ENCODE results near the gene DOC2A. TPM values are rescaled to one million over a fixed set of nuclear protein-coding genes. Genes with fewer than 3 reads are reported as not detected.

The DOC2A gene
- total RNA-seq, 2 donors from 2014 or later, result 0.16 TPM; not detected in 1

GRCh38 chr16:30033270-30033669 lies 22.4 kb upstream of the DOC2A start:
- no peaks in the 10 kb centered on the region for H3K9me3 ChIP-seq (ENCODE audit: control insufficient read depth, low read length, poor library complexity, severe bottlenecking)
- Mint-ChIP-seq H3K4me1 (peaks cover 8% of the 10 kb centered on the region), H3K36me3 (ENCODE audit: low read depth) (peaks cover 2% of the 10 kb centered on the region), H3K27ac (no peak overlapping the region), H3K4me3 (no peak overlapping the region), H3K27me3 (peaks cover 25% of the 10 kb centered on the region)
- ATAC-seq (peak; percentile 24), DNase-seq (no peak)

GRCh38 chr16:30032083-30032819 lies 21.4 kb upstream of the DOC2A start:
- H3K4me3 Mint-ChIP-seq, result peak overlapping the region; percentile 55
- no peaks in the 10 kb centered on the region for H3K9me3 ChIP-seq (ENCODE audit: control insufficient read depth, low read length, poor library complexity, severe bottlenecking)
- ATAC-seq, result peak; percentile 71
- H3K4me1 Mint-ChIP-seq, result peaks cover 14% of the 10 kb centered on the region
- peaks cover 35% of the 10 kb centered on the region for H3K27me3 Mint-ChIP-seq
- peaks cover 10% of the 10 kb centered on the region for H3K36me3 Mint-ChIP-seq (ENCODE audit: low read depth)
- no peak overlapping the region for H3K27ac Mint-ChIP-seq
- peak; percentile 39 to 49 (median 43) for DNase-seq

- no peaks in the 10 kb centered on the region for H3K9me3 ChIP-seq (ENCODE audit: control insufficient read depth, low read length, poor library complexity, severe bottlenecking)
- Mint-ChIP-seq H3K27ac (no peak overlapping the region), H3K36me3 (ENCODE audit: low read depth) (peaks cover 10% of the 10 kb centered on the region), H3K27me3 (peaks cover 43% of the 10 kb centered on the region), H3K4me3 (no peak overlapping the region), H3K4me1 (peaks cover 14% of the 10 kb centered on the region)
- DNase-seq (no peak), ATAC-seq (no peak)
Observed at GRCh38 chr16:30031477-30031918, 20.7 kb upstream of the DOC2A start.

- Mint-ChIP-seq H3K27ac (no peak within 1 kb of the TSS), H3K27me3 (peaks cover 46% of the 10 kb centered on the region), H3K4me1 (peaks cover 14% of the 10 kb centered on the region), H3K4me3 (peak within 1 kb of the TSS; percentile 74), H3K36me3 (ENCODE audit: low read depth) (peaks cover 10% of the 10 kb centered on the region)
- ATAC-seq (no peak), DNase-seq (no peak)
- no peaks in the 10 kb centered on the region for H3K9me3 ChIP-seq (ENCODE audit: control insufficient read depth, low read length, poor library complexity, severe bottlenecking)
Observed at GRCh38 chr16:30030841-30031413, 20.1 kb upstream of the DOC2A start, which contains the start of gene TLCD3B. Gene TLCD3B, minus strand, starts transcription at chr16:30031271. Its CDS starts 744 bp downstream, at chr16:30030527.

- Mint-ChIP-seq H3K4me1 (peaks cover 17% of the 10 kb centered on the region), H3K27ac (no peak overlapping the region), H3K27me3 (peaks cover 50% of the 10 kb centered on the region), H3K4me3 (peak overlapping the region; percentile 74), H3K36me3 (ENCODE audit: low read depth) (peaks cover 10% of the 10 kb centered on the region)
- ATAC-seq (no peak), DNase-seq (no peak)
- H3K9me3 ChIP-seq (ENCODE audit: control insufficient read depth, low read length, poor library complexity, severe bottlenecking), result no peaks in the 10 kb centered on the region
Observed at GRCh38 chr16:30030011-30030685, 19.3 kb upstream of the DOC2A start.

- no peak for DNase-seq
- ATAC-seq, result peak; percentile 39
- peaks cover 16% of the 10 kb centered on the region for H3K4me1 Mint-ChIP-seq
- no peaks in the 10 kb centered on the region for H3K9me3 ChIP-seq (ENCODE audit: control insufficient read depth, low read length, poor library complexity, severe bottlenecking)
- H3K4me3 Mint-ChIP-seq, result no peak overlapping the region
- H3K27ac Mint-ChIP-seq, result no peak overlapping the region
- peaks cover 56% of the 10 kb centered on the region for H3K27me3 Mint-ChIP-seq
- H3K36me3 Mint-ChIP-seq (ENCODE audit: low read depth), result peaks cover 10% of the 10 kb centered on the region
Observed at GRCh38 chr16:30028438-30029076, 17.7 kb upstream of the DOC2A start.

- ATAC-seq (no peak), DNase-seq (no peak)
- Mint-ChIP-seq H3K27ac (no peak overlapping the region), H3K36me3 (ENCODE audit: low read depth) (peaks cover 10% of the 10 kb centered on the region), H3K4me1 (peaks cover 16% of the 10 kb centered on the region), H3K4me3 (no peak overlapping the region), H3K27me3 (peaks cover 56% of the 10 kb centered on the region)
- H3K9me3 ChIP-seq (ENCODE audit: control insufficient read depth, low read length, poor library complexity, severe bottlenecking), result no peaks in the 10 kb centered on the region
Observed at GRCh38 chr16:30027588-30028437, 17.0 kb upstream of the DOC2A start.

GRCh38 chr16:30026449-30026848 lies 15.6 kb upstream of the DOC2A start:
- Mint-ChIP-seq H3K4me3 (no peak overlapping the region), H3K4me1 (peaks cover 11% of the 10 kb centered on the region), H3K36me3 (ENCODE audit: low read depth) (peaks cover 10% of the 10 kb centered on the region), H3K27ac (no peak overlapping the region), H3K27me3 (peaks cover 49% of the 10 kb centered on the region)
- ATAC-seq (no peak), DNase-seq (no peak)
- H3K9me3 ChIP-seq (ENCODE audit: control insufficient read depth, low read length, poor library complexity, severe bottlenecking), result no peaks in the 10 kb centered on the region

- no peak overlapping the region for H3K27ac Mint-ChIP-seq
- no peak overlapping the region for H3K4me3 Mint-ChIP-seq
- DNase-seq (no peak), ATAC-seq (no peak)
- H3K27me3 Mint-ChIP-seq, result peaks cover 49% of the 10 kb centered on the region
- H3K4me1 Mint-ChIP-seq, result peaks cover 16% of the 10 kb centered on the region
- no peaks in the 10 kb centered on the region for H3K9me3 ChIP-seq (ENCODE audit: control insufficient read depth, low read length, poor library complexity, severe bottlenecking)
- H3K36me3 Mint-ChIP-seq (ENCODE audit: low read depth), result peaks cover 10% of the 10 kb centered on the region
Observed at GRCh38 chr16:30025574-30025973, 14.7 kb upstream of the DOC2A start.

- H3K9me3 ChIP-seq (ENCODE audit: control insufficient read depth, low read length, poor library complexity, severe bottlenecking), result no peaks in the 10 kb centered on the region
- no peak for DNase-seq
- Mint-ChIP-seq H3K4me3 (no peak overlapping the region), H3K27ac (no peak overlapping the region), H3K4me1 (peaks cover 14% of the 10 kb centered on the region), H3K36me3 (ENCODE audit: low read depth) (peaks cover 10% of the 10 kb centered on the region), H3K27me3 (peaks cover 46% of the 10 kb centered on the region)
- no peak for ATAC-seq
Observed at GRCh38 chr16:30025156-30025555, 14.3 kb upstream of the DOC2A start.

- Mint-ChIP-seq H3K4me1 (peaks cover 13% of the 10 kb centered on the region), H3K36me3 (ENCODE audit: low read depth) (peaks cover 7% of the 10 kb centered on the region), H3K27me3 (peaks cover 39% of the 10 kb centered on the region)
Observed at GRCh38 chr16:30024451-30024850, 13.6 kb upstream of the DOC2A start.

GRCh38 chr16:30023586-30023985 lies 12.8 kb upstream of the DOC2A start:
- ATAC-seq, result no peak
- Mint-ChIP-seq H3K27ac (no peak overlapping the region), H3K27me3 (peaks cover 31% of the 10 kb centered on the region), H3K4me3 (no peak overlapping the region), H3K4me1 (peaks cover 16% of the 10 kb centered on the region), H3K36me3 (ENCODE audit: low read depth) (peaks cover 7% of the 10 kb centered on the region)
- H3K9me3 ChIP-seq (ENCODE audit: control insufficient read depth, low read length, poor library complexity, severe bottlenecking), result no peaks in the 10 kb centered on the region
- no peak for DNase-seq

More at GRCh38 chr16:30024451-30024850, 13.6 kb upstream of the DOC2A start:
- no peak overlapping the region for H3K27ac Mint-ChIP-seq
- no peak overlapping the region for H3K4me3 Mint-ChIP-seq
- no peak for ATAC-seq
- no peak for DNase-seq
- H3K9me3 ChIP-seq (ENCODE audit: control insufficient read depth, low read length, poor library complexity, severe bottlenecking), result no peaks in the 10 kb centered on the region

All from T-helper 17 cell (primary cell).